H9 (cell line): ENCODE results near the gene GPR42. TPM values are rescaled to one million over a fixed set of nuclear protein-coding genes. Genes with fewer than 3 reads are reported as not detected.

Experiments used
- DNase-seq: peaks from one replicate; pipeline ENCODE4 v3.0.0-alpha.2; 2017
- H2AFZ ChIP-seq: one replicate; pipeline ENCODE4 v1.6.1; 2013; ENCODE audit warnings: mild to moderate bottlenecking, low read length, control low read depth, moderate library complexity
- H2AK5ac ChIP-seq: 2 replicates; pipeline ENCODE4 v1.6.1; 2013; ENCODE audit warnings: low read length, control low read depth, mixed read lengths; ENCODE audit not compliant: insufficient read length
- H2BK120ac ChIP-seq: one replicate; pipeline ENCODE4 v1.6.1; 2013; ENCODE audit warnings: low read depth, mild to moderate bottlenecking, low read length, control low read depth, inconsistent platforms; ENCODE audit not compliant: poor library complexity, severe bottlenecking
- H2BK12ac ChIP-seq: 2 replicates; pipeline ENCODE4 v1.6.1; 2013; ENCODE audit warnings: low read length, control low read depth, mixed read lengths, low read depth; ENCODE audit not compliant: insufficient read length
- H2BK15ac ChIP-seq: 2 replicates; pipeline ENCODE4 v1.6.1; 2013; ENCODE audit warnings: low read depth, low read length, control low read depth
- H2BK20ac ChIP-seq: one replicate; pipeline ENCODE4 v1.6.1; 2013; ENCODE audit warnings: low read depth, mild to moderate bottlenecking, low read length, control low read depth, inconsistent platforms; ENCODE audit not compliant: poor library complexity, severe bottlenecking
- H2BK5ac ChIP-seq: 2 replicates; pipeline ENCODE4 v1.6.1; 2013; ENCODE audit warnings: low read length, control low read depth, mixed read lengths; ENCODE audit not compliant: insufficient read length
- H3K14ac ChIP-seq: 2 replicates; pipeline ENCODE4 v1.6.1; 2013; ENCODE audit warnings: low read length, control low read depth; ENCODE audit not compliant: insufficient read depth
- H3K18ac ChIP-seq: 2 replicates; pipeline ENCODE4 v1.6.1; 2013; ENCODE audit warnings: low read depth, mild to moderate bottlenecking, mixed read lengths, low read length, control low read depth; ENCODE audit not compliant: insufficient read length
- H3K23ac ChIP-seq: 2 replicates; pipeline ENCODE4 v1.6.1; 2013; ENCODE audit warnings: low read length, control low read depth, mixed read lengths, low read depth; ENCODE audit not compliant: insufficient read length
- H3K23me2 ChIP-seq: 2 replicates; pipeline ENCODE4 v1.6.1; 2013; ENCODE audit warnings: low read depth, mild to moderate bottlenecking, mixed read lengths, low read length, control low read depth; ENCODE audit not compliant: insufficient read length, poor library complexity, severe bottlenecking
- H3K27ac ChIP-seq: 2 replicates; pipeline ENCODE4 v1.5.1; 2013; ENCODE audit warnings: low read length, control low read depth, mixed read lengths, low read depth; ENCODE audit not compliant: insufficient read length
- H3K27me3 ChIP-seq: 2 replicates; pipeline ENCODE4 v1.6.1; 2013; ENCODE audit warnings: low read length, control low read depth, inconsistent platforms; ENCODE audit not compliant: insufficient read depth
- H3K4ac ChIP-seq: 2 replicates; pipeline ENCODE4 v1.6.1; 2013; ENCODE audit warnings: low read depth, mild to moderate bottlenecking, control low read depth, inconsistent platforms, low read length, moderate library complexity
- H3K4me1 ChIP-seq: 2 replicates; pipeline ENCODE4 v1.6.1; 2013; ENCODE audit warnings: low read length, control low read depth, inconsistent platforms; ENCODE audit not compliant: insufficient read depth
- H3K4me2 ChIP-seq: 2 replicates; pipeline ENCODE4 v1.6.1; 2013; ENCODE audit warnings: low read length, control low read depth, mixed read lengths; ENCODE audit not compliant: insufficient read length, insufficient read depth
- H3K56ac ChIP-seq: 2 replicates; pipeline ENCODE4 v1.6.1; 2013; ENCODE audit warnings: low read depth, mild to moderate bottlenecking, mixed read lengths, low read length, control low read depth; ENCODE audit not compliant: insufficient read length
- H3K79me1 ChIP-seq: 2 replicates; pipeline ENCODE4 v1.6.1; 2013; ENCODE audit warnings: low read depth, mild to moderate bottlenecking, moderate library complexity, low read length, control low read depth, inconsistent platforms; ENCODE audit not compliant: insufficient read depth, poor library complexity, severe bottlenecking
- H3K79me2 ChIP-seq: 2 replicates; pipeline ENCODE4 v1.6.1; 2013; ENCODE audit warnings: low read length, control low read depth, inconsistent platforms; ENCODE audit not compliant: insufficient read depth
- H3K9ac ChIP-seq: 2 replicates; pipeline ENCODE4 v1.6.1; 2013; ENCODE audit warnings: low read length, control low read depth, mixed read lengths; ENCODE audit not compliant: insufficient read length; ENCODE audit errors: extremely low read depth
- H3K9me3 ChIP-seq: one replicate; pipeline ENCODE4 v1.6.1; 2013; ENCODE audit warnings: low read depth, low read length, inconsistent platforms; ENCODE audit not compliant: control insufficient read depth
- H3T11ph ChIP-seq: one replicate; pipeline ENCODE4 v1.6.1; 2013; ENCODE audit warnings: mild to moderate bottlenecking, low read length, control low read depth, inconsistent platforms
- H4K20me1 ChIP-seq: one replicate; pipeline ENCODE4 v1.6.1; 2013; ENCODE audit not compliant: control insufficient read depth, insufficient read length, insufficient read depth
- H4K5ac ChIP-seq: 2 replicates; pipeline ENCODE4 v1.6.1; 2013; ENCODE audit warnings: low read depth, mild to moderate bottlenecking, mixed read lengths, low read length, control low read depth; ENCODE audit not compliant: insufficient read length
- H4K8ac ChIP-seq: replicated peaks from 2 replicates; pipeline ENCODE4 v1.6.1; 2013; ENCODE audit warnings: low read length, control low read depth, mixed read lengths, low read depth; ENCODE audit not compliant: insufficient read length
- H4K91ac ChIP-seq: 2 replicates; pipeline ENCODE4 v1.6.1; 2013; ENCODE audit warnings: low read depth, mild to moderate bottlenecking, moderate library complexity, mixed read lengths, low read length, control low read depth; ENCODE audit not compliant: insufficient read length
- H3K27ac Mint-ChIP-seq, 3 experiments: 2 replicates in 2 of 3; 3 replicates in 1 of 3; pipeline ENCODE4 v1.8.0; 2020 to 2021; ENCODE audit warnings: mixed read lengths in 3 of 3, mild to moderate bottlenecking in 1 of 3, moderate library complexity in 1 of 3
- H3K27me3 Mint-ChIP-seq: 2 replicates; pipeline ENCODE4 v1.8.0; 2021; ENCODE audit warnings: low read depth, mild to moderate bottlenecking, moderate library complexity, mixed read lengths
- H3K36me3 Mint-ChIP-seq, 3 experiments: 2 replicates in 2 of 3; 3 replicates in 1 of 3; pipeline ENCODE4 v1.8.0; 2020 to 2021; ENCODE audit warnings: low read depth in 3 of 3, mixed read lengths in 3 of 3; ENCODE audit not compliant: insufficient read depth in 1 of 3
- H3K4me1 Mint-ChIP-seq, 2 experiments: 2 replicates each; pipeline ENCODE4 v1.8.0; 2020; ENCODE audit warnings: mixed read lengths in 2 of 2
- H3K4me3 Mint-ChIP-seq, 2 experiments: 2 replicates in 1 of 2; 3 replicates in 1 of 2; pipeline ENCODE4 v1.8.0; 2020 to 2021; ENCODE audit warnings: mild to moderate bottlenecking in 2 of 2, mixed read lengths in 2 of 2, moderate library complexity in 1 of 2
- H3K9me3 Mint-ChIP-seq, 2 experiments: 2 replicates in 1 of 2; 3 replicates in 1 of 2; pipeline ENCODE4 v1.8.0; 2020; ENCODE audit warnings: mild to moderate bottlenecking in 2 of 2, mixed read lengths in 2 of 2, moderate library complexity in 1 of 2
- CTCF ChIP-seq: fragments of 200-600 bp; sonication (generic); conservative IDR thresholded peaks from 3 replicates; pipeline ENCODE4 v1.8.0; 2021; ENCODE audit warnings: antibody characterized with exemption, mild to moderate bottlenecking
- WGBS: extraction: QIAGEN DNeasy Blood & Tissue Kit; methylation state at CpG from one replicate; pipeline ENCODE4 v1.1.7; 2013; ENCODE audit warnings: missing lambda C conversion rate, low lambda C conversion rate, mixed read lengths; ENCODE audit not compliant: insufficient read length; ENCODE audit errors: extremely low coverage; 5-methylcytosine and 5-hydroxymethylcytosine counted together
- total RNA-seq: library from RNA; stranded (reverse); gene quantifications from 2 replicates; pipeline ENCODE4 v1.2.1, GENCODE V29; 2021

Gene GPR42
- total RNA-seq, 1 experiment from 2014 or later = not detected

DNA sequence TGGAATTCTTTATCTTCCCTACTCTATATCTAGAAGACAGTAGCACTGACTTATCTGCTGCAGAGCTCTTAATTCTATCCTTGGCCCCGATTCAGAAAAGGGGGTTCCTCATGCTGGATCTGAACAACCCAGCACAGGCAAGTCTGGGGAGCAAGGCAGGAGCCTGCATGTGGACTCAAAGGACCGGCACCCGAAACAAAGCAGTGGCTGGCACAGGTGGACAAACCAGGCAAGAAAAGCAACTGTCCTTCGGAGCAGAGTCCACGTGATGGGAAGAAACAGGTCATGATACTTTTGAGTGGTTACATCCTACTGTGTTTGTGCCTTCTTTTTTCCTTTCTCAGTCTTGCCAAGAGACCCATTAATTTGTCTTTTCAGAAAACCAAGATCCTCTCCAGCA is 38.3 kb downstream of the GPR42 start:
- no peak overlapping the region for H3K4me3 Mint-ChIP-seq
- no peak overlapping the region for H2BK15ac ChIP-seq
- no peak overlapping the region for H2BK12ac ChIP-seq
- TF ChIP-seq CTCF = no peak
- no peaks in the 10 kb centered on the region for H3K27me3 ChIP-seq
- H2BK20ac ChIP-seq = no peak overlapping the region
- H3K4me2 ChIP-seq = no peak overlapping the region
- no peak overlapping the region for H3K27ac ChIP-seq
- no peaks in the 10 kb centered on the region for H3K9me3 ChIP-seq
- H2AFZ ChIP-seq = no peak overlapping the region
- H3K23me2 ChIP-seq = no peaks in the 10 kb centered on the region
- H3K56ac ChIP-seq = no peak overlapping the region
- H4K5ac ChIP-seq = no peak overlapping the region
- no peaks in the 10 kb centered on the region for H3K79me2 ChIP-seq
- no peaks in the 10 kb centered on the region for H3K36me3 Mint-ChIP-seq
- H3K27me3 Mint-ChIP-seq = peaks cover 29% of the 10 kb centered on the region
- no peak overlapping the region for H3K9ac ChIP-seq
- H2BK120ac ChIP-seq = no peak overlapping the region
- no peak overlapping the region for H3K4ac ChIP-seq
- H3K9me3 Mint-ChIP-seq = no peaks in the 10 kb centered on the region
- no peak for DNase-seq
- H3K79me1 ChIP-seq = no peaks in the 10 kb centered on the region
- no peak overlapping the region for H2BK5ac ChIP-seq
- H4K8ac ChIP-seq = no peak overlapping the region
- H3K18ac ChIP-seq = no peak overlapping the region
- H3K23ac ChIP-seq = no peak overlapping the region
- no peaks in the 10 kb centered on the region for H3K4me1 ChIP-seq
- no peak overlapping the region for H3T11ph ChIP-seq
- no peak overlapping the region for H2AK5ac ChIP-seq
- no CpG with 5 or more reads among the region's 5 CpGs for WGBS
- no peaks in the 10 kb centered on the region for H4K20me1 ChIP-seq
- no peak overlapping the region for H4K91ac ChIP-seq
- H3K27ac Mint-ChIP-seq = no peak overlapping the region
- no peak overlapping the region for H3K14ac ChIP-seq
- peaks cover 0 to 3% of the 10 kb centered on the region in 2 experiments; a peak in 2 of 4 replicates for H3K4me1 Mint-ChIP-seq
